NCI-H1092 treated with DMSO at 0.1 percent for 48 hours (cell line): ENCODE measurements around the gene ORMDL1.

ENCODE experiments used
- DNase-seq: peaks from one replicate; lab custom pipeline; 2025; lab: John Stamatoyannopoulos, UW

ORMDL1 gene

GRCh38 chr2:189783927-189784867 lies at the start of gene ORMDL1, which contains the start of gene PMS1:
Gene ORMDL1 (minus strand): TSS chr2:189784339. CDS start chr2:189782595, 1,744 bp downstream.
Gene PMS1 (plus strand): TSS chr2:189784450. CDS start chr2:189791810, 7,360 bp downstream.
- peak; percentile 90 for DNase-seq

- DNase-seq: peak; percentile 29
Measured at GRCh38 chr2:189830510-189830909, 46.4 kb upstream of the ORMDL1 start.

- DNase-seq: no peak
Measured at GRCh38 chr2:189829102-189829833, 45.1 kb upstream of the ORMDL1 start.

- DNase-seq: no peak
Measured at GRCh38 chr2:189826039-189826438, 41.9 kb upstream of the ORMDL1 start.

- no peak for DNase-seq
Measured at GRCh38 chr2:189824694-189825396, 40.7 kb upstream of the ORMDL1 start.

- DNase-seq: no peak
Measured at GRCh38 chr2:189821953-189822748, 38.0 kb upstream of the ORMDL1 start.

GRCh38 chr2:189819297-189819704 lies 35.2 kb upstream of the ORMDL1 start:
- no peak for DNase-seq

- no peak for DNase-seq
Measured at GRCh38 chr2:189818249-189819038, 34.3 kb upstream of the ORMDL1 start.

- DNase-seq: no peak
Measured at GRCh38 chr2:189803431-189803830, 19.3 kb upstream of the ORMDL1 start.

- no peak for DNase-seq
Measured at GRCh38 chr2:189802396-189802912, 18.3 kb upstream of the ORMDL1 start.

- no peak for DNase-seq
Measured at GRCh38 chr2:189799531-189799930, 15.4 kb upstream of the ORMDL1 start.

GRCh38 chr2:189799030-189799331 lies 14.8 kb upstream of the ORMDL1 start:
- no peak for DNase-seq

GRCh38 chr2:189798312-189799029 lies 14.3 kb upstream of the ORMDL1 start:
- DNase-seq: peak; percentile 0

GRCh38 chr2:189797902-189798301 lies 13.8 kb upstream of the ORMDL1 start:
- no peak for DNase-seq

GRCh38 chr2:189794310-189794709 lies 10.2 kb upstream of the ORMDL1 start:
- no peak for DNase-seq

GRCh38 chr2:189791338-189792042 lies 7.4 kb upstream of the ORMDL1 start:
- no peak for DNase-seq

GRCh38 chr2:189783451-189783926 lies 650 bp downstream of the ORMDL1 start:
- DNase-seq: peak; percentile 15

- DNase-seq: no peak
Measured at GRCh38 chr2:189782221-189782671, 1.9 kb downstream of the ORMDL1 start.

GRCh38 chr2:189772212-189772611 lies 11.9 kb downstream of the ORMDL1 start:
- DNase-seq: no peak
